Measurements from ENCODE around the gene FAM78B.

The FAM78B gene, protein sequence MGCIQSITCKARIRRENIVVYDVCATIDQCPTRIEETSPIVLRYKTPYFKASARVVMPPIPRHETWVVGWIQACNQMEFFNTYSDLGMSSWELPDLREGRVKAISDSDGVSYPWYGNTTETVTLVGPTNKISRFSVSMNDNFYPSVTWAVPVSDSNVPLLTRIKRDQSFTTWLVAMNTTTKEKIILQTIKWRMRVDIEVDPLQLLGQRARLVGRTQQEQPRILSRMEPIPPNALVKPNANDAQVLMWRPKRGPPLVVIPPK

DNA sequence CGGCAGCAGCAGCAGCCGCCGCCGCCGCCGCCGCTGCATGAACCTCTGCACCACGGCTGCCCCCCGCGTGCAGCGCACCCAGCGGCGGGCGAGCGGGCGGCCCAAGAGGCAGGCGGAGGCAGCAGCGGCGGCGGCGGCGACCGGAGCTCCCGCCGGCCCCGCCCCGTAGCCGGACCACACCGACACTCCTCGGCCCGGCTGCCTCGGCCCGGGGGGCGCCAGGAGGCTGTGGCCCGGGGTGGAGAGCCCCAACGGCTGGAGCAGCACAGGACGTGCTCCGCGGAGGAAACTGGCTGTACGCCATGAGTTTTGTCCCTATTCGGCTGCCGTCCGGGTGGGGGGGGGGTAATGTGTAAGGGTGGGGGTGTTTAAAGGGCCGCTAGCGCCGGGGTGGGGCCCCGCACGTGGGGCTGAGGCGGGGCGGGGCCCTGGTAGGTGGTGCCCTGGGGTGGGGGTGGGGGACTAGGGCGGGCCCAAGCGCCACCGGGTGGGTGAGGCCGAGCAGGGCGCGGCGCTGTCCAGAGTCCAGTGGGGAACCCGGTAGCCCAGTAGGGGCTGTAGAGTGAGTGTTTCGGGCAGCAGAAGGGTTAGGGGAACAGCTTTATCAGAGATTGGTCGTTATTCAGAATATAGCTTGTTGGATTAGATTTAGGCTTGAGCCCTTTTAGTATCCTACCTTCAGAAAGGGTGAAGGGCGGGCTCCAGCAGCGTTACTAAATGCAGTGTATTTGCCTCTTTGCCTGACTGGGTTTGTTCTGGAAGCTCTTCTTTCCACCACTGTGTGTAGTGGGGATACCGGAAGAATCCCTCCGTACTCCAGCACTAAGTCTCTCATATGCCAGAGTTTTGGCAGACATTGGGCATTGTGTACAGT lies at the start of gene FAM78B:
Gene FAM78B, minus strand, starts transcription at position 304 of the 874 bp plus-strand sequence. CDS start 753 bp downstream, outside the sequence.
- DNase-seq (ENCODE audit: low read depth, low spot score) = no peak

GRCh38 chr1:166202546-166202945 lies 35.7 kb upstream of the FAM78B start:
- DNase-seq (ENCODE audit: low read depth, low spot score) = no peak

GRCh38 chr1:166200743-166201142 lies 33.9 kb upstream of the FAM78B start:
- no peak for DNase-seq (ENCODE audit: low read depth, low spot score)

- DNase-seq (ENCODE audit: low read depth, low spot score) = no peak
Observed at GRCh38 chr1:166197597-166197996, 30.8 kb upstream of the FAM78B start.

- DNase-seq (ENCODE audit: low read depth, low spot score) = no peak
Observed at GRCh38 chr1:166197141-166197540, 30.3 kb upstream of the FAM78B start.

GRCh38 chr1:166193057-166193698 lies 26.4 kb upstream of the FAM78B start:
- no peak for DNase-seq (ENCODE audit: low read depth, low spot score)

DNA sequence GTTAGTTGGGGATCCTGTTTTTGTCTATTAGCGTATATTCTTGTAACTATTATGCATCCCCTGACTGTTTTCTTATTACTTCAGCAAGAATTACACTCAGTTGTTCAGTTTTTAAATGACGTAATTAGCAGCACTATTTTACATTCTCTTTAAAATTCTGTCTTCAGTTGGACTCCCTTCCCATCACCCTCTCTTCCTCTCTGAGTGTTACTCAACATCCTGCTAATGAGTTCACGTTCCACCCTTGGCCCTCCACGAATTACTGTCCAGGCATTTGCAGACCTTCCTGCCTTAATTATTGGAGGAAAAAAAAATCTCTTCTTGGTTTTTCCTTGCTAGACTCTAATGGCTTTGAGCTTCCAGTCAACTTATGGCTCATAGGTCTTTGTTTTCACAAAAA lies 23.6 kb upstream of the FAM78B start:
- no peak for DNase-seq (ENCODE audit: low read depth, low spot score)

GRCh38 chr1:166189126-166189525 lies 22.3 kb upstream of the FAM78B start:
- no peak for DNase-seq (ENCODE audit: low read depth, low spot score)

GRCh38 chr1:166185526-166185925 lies 18.7 kb upstream of the FAM78B start:
- no peak for DNase-seq (ENCODE audit: low read depth, low spot score)

DNA sequence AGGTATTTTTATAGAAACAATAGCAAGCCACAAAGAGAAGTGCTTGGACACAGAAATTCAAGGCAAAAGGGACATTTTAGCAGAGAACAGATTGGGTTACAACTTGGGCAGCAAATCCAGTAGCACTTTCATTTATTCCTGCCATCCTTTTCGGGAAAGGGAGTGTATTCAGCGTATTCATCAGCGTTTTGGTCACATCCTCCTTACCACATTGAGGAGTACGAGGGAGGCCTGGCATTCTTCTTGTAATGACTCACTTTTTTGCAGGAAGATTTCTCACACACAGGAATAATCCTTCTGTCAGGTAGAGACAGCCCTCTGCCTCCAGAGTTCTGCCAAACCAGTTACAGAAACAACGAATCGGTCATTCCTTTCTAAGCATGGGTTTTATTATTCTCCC lies 18.1 kb upstream of the FAM78B start:
- DNase-seq (ENCODE audit: low read depth, low spot score) = no peak

DNA sequence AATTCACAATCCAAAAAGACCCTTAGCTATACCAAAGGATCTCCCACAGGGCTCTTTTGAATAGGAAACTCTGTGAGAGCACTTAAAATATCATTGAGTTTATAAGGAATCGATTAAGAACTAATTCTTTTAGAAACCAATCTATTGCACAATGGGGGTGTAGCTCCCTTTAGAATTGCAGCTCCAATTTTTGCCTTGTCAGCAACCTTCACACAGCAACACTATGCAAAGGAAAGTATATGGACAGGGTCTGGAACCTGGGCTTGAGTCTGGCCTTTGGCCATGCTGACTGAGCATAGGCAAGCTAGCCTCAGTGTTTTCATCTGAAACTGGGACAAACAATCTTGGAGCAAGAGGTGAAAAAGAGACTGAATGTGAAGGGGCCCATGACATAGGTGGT lies 17.2 kb upstream of the FAM78B start:
- no peak for DNase-seq (ENCODE audit: low read depth, low spot score)

- DNase-seq (ENCODE audit: low read depth, low spot score) = no peak
Observed at GRCh38 chr1:166182281-166182680, 15.5 kb upstream of the FAM78B start.

DNA sequence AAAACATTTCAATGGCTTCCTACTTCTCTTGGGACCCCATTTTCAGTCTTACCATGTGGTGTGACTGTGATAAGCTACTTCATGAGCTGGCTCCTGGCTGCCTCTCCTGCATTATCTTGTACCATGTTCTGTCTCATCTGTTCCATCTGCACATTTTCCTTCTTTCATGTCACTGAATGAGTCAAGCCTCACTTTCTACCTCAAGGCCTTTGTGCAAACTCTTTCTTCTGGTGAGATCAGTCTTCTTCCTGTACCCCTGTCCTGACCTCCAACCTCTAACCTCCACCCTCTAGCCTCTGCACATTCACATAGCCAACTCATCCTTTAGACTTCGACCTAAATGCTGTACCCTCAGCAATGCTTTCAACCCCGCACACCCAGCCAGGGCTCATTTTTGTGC lies 9.6 kb upstream of the FAM78B start:
- DNase-seq (ENCODE audit: low read depth, low spot score) = no peak

- no peak for DNase-seq (ENCODE audit: low read depth, low spot score)
Observed at GRCh38 chr1:166175032-166175431, 8.2 kb upstream of the FAM78B start.

DNA sequence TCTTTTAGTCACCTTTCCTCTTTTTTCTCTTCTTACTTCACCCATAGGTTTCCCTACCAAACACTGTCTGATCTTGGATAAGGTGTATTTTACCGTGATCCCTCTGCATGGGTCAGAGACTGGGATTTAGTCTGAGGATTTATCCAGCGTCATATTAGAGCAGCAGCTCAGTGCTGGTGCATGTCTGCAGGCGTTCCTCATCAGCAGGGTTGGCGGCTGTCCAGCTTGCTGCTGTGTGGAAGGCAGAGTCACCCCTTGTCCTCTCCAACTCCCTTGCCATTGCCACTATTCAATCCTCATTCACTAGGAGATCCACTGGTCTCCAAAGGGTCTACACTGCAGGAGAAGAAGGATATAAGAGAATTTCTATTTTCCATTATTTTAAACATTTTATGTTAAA lies 7.3 kb upstream of the FAM78B start:
- DNase-seq (ENCODE audit: low read depth, low spot score) = no peak

GRCh38 chr1:166172106-166172505 lies 5.3 kb upstream of the FAM78B start:
- DNase-seq (ENCODE audit: low read depth, low spot score) = no peak

- no peak for DNase-seq (ENCODE audit: low read depth, low spot score)
Observed at GRCh38 chr1:166170726-166171125, 3.9 kb upstream of the FAM78B start.

GRCh38 chr1:166170075-166170474 lies 3.3 kb upstream of the FAM78B start:
- no peak for DNase-seq (ENCODE audit: low read depth, low spot score)

DNA sequence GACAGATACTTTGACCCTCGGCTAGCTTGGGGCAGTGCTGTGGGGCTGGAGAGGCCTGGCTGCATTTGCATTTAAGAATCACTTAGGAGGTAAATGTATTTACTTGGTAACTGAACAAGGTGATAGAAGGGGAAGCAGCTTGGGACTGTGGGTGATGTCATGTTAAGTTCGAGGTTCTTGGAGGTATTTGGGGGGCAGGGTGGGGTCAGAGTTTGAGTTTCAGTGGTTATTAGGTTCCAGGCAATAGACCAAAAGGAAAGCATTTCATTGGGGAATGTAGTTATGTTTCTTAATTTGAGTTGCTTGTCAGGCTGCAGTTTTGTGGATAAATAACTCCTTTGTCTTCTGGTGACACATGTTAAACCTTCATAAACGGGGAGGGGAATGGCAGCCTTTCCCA lies 2.4 kb upstream of the FAM78B start:
- no peak for DNase-seq (ENCODE audit: low read depth, low spot score)

DNA sequence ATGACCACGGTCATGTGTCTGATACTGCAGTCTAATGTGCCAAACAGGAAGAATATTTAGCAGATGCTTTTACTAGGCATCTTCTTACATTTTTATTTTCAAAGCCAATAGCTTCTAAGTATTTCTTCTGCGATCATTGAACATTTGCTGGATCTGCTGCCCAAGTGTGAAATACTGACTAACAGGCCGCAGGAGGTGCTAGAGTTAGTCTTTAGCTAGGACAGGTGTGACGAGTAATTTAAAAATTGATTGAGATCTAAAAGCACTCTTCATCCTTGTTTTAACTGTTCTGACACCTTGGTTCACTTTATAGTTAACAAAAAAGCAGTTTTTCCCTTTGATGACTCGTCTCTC lies 748 bp upstream of the FAM78B start:
- no peak for DNase-seq (ENCODE audit: low read depth, low spot score)

- no peak for DNase-seq (ENCODE audit: low read depth, low spot score)
Observed at GRCh38 chr1:166166329-166166697, 488 bp downstream of the FAM78B start.

- DNase-seq (ENCODE audit: low read depth, low spot score) = no peak
Observed at GRCh38 chr1:166165661-166166328, 1.0 kb downstream of the FAM78B start.
